HG02970 (cell line): Measurements from ENCODE around the gene SLC31A2.
A peak's percentile ranks its signal among the peaks of the same experiment; 100 is the strongest.
"Not testable (repeated sequence)": the region's sequence is repeated elsewhere in the genome, so short reads cannot be mapped to it uniquely, and the experiment has no call there.

Experiments
- ATAC-seq: cut with Tn5 transposase; IDR thresholded peaks from one replicate; pipeline ENCODE4 v1.9.1; 2021; ENCODE audit warnings: mild to moderate bottlenecking, moderate library complexity, moderate number of reproducible peaks; ENCODE audit not compliant: unreplicated experiment, low FRiP score

Gene SLC31A2, protein sequence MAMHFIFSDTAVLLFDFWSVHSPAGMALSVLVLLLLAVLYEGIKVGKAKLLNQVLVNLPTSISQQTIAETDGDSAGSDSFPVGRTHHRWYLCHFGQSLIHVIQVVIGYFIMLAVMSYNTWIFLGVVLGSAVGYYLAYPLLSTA

GRCh38 chr9:113150670-113151611 lies at the start of gene SLC31A2:
SLC31A2 (plus strand) TSS chr9:113151007; CDS start chr9:113151075, 68 bp downstream.
- peak; percentile 93 for ATAC-seq

GRCh38 chr9:113105345-113105744 lies 45.5 kb upstream of the SLC31A2 start:
- not testable (repeated sequence) for ATAC-seq

DNA sequence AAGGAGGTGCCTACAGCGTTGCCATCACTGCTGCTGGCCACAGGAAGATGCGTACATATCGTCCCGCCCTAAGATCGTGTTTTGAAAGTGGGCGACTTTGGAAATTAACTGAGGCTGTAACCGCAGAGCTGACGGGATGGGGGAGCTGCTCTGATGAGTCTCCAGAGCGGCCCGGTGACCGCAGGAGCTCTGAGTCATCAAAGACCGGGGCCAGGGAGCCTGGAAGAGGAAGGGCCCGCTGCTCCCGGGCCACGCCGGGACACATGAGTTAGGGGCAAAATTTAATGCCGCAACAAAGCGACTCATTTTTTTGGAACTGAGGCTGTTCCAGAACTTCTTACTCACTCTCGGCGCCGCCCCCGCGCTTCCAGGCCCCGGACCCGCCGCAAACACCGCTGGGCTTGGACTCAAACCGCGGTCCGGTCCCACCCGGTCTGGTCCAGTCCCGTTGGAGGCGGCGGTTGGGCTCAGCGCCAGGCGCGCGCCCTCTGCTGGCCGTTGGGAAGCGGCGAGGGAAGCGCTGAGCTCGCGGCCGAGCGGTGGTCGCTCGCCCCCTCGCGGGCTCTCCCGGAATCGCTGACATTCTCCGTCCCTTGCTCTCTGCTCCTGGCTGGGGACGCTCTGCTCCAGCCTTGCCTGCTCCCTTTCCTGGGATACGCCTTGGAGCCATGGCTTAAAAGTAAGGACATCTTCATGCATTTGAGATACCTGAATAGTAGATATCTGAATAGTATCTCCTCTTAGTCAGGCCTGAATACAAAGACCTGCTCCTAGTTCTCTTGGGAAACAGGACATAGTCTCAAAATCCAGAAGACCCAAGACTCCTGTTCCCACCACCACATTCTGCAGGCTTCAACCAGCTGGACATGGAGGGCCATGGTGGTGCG lies 39.5 kb upstream of the SLC31A2 start:
- ATAC-seq, result not testable (repeated sequence)

GRCh38 chr9:113112706-113113510 lies 37.9 kb upstream of the SLC31A2 start:
- peak; percentile 61 for ATAC-seq

DNA sequence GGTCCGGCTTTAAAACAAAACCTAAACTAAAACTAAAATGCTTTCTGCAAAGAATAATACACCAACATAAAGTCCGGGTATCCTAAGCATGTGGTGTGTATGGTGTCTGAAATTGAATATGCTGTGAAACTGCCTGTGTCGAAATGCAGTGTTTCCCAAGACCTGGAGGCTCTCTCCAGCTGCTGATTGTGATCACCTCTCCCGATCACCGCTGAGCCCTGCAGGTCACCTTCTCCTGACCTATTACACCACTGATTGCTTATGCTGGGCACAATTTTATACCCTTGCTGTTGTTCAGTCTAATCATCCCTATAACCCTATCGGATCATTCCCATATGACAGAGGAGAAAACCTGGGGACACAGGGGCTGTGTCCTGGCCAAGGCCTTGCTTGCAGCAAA lies 32.0 kb upstream of the SLC31A2 start:
- ATAC-seq, result not testable (repeated sequence)

DNA sequence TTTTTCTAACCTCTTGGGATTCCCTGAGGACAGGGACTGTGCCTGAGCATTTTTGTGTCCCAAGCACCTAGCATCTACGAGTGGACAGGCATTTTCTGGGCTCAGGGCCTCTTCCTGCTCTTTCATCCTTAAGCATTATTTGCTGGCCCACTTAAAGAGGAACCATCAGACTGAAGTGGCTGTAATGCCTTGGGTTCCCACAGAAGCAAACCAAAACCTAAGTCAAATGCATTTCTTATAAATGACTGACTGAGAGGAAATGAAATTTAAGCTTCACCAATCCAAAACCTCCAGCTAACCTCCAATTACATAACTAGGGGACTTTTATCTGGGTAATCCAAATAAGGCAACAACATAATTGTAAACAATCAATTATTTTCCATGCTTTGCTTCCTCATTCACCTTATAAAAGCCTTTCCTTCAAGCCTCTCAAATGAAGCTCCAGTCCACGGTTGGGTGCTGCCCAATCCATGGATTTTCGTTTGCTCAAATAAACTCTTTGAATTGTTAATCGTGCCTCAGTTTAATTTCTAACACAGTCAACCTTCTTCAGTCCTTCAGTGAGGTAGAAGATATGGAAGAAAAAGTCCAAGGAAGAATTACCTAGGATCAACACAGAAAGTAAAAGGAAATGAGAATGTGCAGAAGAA lies 25.3 kb upstream of the SLC31A2 start:
- no peak for ATAC-seq

DNA sequence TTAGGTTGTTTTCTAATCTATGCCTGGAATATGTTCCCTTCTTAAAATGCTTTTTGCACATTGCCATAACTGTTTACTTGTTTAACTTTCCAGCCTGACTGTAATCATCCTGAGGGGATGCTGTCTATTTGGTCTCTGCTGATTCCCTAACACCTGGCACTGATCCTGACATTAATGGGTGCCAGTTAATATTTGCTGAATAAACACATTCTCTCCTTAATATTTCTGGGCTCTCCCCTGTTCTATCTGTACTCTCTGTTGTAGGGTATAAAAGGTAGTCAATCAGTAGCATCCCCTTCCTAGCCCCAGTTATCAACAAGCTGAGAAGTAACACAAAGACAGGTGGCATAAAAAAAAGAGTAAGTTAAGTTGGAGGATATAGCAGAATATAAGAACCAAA lies 21.3 kb upstream of the SLC31A2 start:
- no peak for ATAC-seq

GRCh38 chr9:113129884-113130283 lies 20.9 kb upstream of the SLC31A2 start:
- no peak for ATAC-seq

DNA sequence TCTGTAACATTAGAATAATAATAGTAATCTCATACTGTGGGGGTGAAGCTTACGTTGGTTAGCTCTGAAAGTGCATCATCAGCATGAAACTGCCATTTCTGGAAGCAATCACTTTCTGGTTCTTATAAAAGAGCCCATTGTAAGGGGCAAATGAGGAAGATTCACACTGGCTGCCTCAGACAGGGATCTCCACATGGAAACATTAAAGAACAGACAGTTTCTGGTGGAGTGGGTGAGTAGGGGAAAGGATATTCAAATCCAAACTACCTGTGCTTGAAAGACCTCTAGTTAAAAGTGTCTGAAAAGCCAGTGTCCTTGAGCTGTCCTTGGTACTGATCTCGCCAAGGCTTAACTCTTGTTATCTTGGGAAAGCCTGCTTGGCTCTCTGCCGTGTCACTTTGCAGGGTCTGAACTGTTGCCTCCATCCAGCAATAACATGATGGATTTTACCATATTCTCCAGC lies 19.1 kb upstream of the SLC31A2 start:
- no peak for ATAC-seq

DNA sequence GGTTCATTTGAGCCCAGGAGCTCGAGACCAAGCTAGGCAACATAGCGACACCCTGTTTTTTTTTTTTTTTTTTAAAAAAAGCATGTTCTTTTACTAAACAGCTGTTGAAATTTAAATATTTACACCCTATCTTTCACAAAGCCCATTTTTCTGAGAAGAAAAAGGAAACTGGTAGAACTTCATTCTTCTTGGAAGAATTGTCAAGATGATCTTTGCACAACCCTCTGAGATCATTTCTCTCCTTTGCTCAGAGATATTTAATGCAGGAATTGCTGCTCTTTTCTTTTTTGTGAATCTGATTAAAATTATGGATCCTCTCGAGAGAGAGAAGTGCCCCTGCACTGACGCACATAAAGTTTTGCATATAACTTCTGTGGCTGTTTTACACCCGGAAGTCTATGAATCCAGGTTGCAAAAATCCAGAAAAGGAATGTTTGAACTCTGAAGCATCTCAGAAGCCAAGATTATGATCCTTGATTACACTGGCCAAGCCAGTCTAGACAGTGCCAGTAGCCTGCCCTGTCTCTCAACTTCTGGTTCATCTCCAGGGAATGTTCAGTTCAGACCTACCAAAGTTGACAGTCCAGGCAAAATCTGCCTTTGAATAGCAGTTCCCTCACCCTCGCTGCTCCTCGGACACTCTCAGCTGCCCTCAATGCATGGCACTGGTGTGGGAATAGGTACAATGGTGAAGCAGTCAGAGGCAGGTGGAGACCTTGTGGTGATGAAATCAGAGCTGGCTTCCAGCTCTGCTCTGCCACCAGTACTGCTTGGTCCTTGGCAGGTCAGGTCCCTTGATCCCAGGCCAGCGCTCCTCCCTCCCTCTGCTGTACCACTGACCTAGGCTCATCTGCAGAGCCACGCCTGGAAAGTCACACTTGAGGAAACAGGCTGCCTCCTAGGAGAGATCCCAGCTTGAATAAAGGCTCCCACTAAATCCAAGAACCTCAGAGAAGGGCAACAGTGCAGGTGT lies 13.3 kb upstream of the SLC31A2 start:
- ATAC-seq, result no peak

- no peak for ATAC-seq
Observed at GRCh38 chr9:113138760-113139159, 12.0 kb upstream of the SLC31A2 start.

DNA sequence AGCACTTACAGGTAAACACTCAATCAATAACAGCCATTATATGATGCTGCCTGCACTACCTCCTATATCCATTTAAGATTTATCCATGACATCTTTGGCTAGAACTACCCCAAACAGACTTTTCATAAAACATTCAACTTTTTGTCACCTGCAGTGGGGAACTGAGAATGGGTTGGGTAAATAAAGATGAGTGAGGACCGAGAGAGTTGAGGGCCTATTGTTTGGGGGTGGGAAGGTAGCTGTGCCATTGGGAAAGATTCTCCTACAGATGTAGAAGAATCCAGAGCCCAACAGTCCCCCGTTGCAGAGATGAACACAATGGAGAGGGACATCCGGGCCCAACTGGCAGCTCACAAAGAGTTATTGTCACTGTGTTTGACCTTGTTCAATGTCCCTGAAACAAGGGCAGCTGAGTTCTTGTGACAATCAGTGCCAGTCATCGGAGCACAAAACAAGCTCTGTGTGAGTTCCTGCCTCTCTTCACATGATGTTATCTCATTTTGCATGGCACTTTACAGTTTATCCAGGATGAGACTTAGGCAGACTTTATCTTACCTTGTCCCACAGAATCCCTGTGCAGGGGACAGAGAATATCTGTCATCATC lies 11.5 kb upstream of the SLC31A2 start:
- no peak for ATAC-seq

GRCh38 chr9:113139953-113140352 lies 10.9 kb upstream of the SLC31A2 start:
- ATAC-seq, result no peak

DNA sequence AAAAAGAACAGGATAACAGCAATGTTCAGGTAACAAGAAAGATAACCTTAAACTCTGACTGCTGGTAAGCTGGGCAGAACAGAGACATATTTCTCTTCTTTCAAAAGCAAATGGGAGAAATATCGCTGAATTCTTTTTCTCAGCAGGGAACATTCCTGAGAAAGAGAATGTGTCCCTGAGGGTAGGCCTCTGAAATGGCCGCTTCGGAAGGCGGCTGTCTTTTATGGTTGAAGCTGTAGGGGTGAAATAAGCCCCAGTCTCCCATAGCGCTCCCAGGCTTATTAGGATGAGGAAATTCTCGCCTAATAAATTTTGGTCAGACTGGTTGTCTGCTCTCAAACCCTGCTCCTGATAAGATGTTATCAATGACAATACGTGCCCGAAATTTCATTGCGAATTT lies 9.9 kb upstream of the SLC31A2 start:
- not testable (repeated sequence) for ATAC-seq

DNA sequence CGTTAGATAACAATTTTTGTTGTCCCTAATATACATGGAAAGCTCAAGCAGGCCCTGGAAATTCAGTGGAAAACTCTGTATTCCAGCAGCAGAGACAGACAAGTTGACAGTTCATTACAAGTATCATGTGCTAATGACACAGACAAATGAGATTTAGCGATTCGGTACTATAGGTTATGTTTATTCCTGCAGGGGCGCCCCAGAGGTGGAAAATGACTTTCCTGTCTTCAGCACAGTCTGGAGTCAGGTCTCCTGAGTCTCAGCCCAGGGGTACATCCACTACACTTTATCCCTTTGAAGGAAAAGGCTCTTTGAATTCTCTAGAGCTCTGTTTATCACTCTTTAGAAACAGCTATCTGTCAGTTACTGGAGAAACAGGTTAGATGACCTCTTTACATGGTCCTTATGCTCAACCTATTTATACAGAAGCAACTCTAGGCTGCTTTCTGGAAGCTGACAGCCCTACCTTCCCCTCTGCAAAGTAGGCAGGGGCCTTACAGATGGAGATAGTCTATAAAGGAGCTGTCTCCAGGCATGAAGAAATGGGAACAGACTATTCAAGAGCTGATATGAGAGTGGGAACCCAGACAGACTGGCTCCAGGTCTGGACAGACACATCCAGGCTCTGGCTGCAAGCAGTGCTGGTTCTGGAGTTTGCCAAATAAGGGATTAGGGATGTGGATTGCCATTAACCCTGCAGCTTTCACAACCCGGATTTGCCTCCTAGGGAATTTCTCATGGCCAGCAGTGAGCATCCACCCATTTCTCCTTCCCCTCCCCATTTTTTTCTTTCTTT lies 7.2 kb upstream of the SLC31A2 start:
- no peak for ATAC-seq

- no peak for ATAC-seq
Observed at GRCh38 chr9:113148372-113148705, 2.5 kb upstream of the SLC31A2 start.

- no peak for ATAC-seq
Observed at GRCh38 chr9:113148781-113149510, 1.9 kb upstream of the SLC31A2 start.
